HCT116 (cell line): ENCODE measurements around the gene CORO6. TPM values are rescaled to one million over a fixed set of nuclear protein-coding genes. Genes with fewer than 3 reads are reported as not detected.

ENCODE experiments used
- ATAC-seq: fragments of 200-7000 bp; cut with Tn5 transposase; 2 replicates; pipeline ENCODE4 v1.9.1; 2020; ENCODE audit warnings: mild to moderate bottlenecking, moderate library complexity
- BruUV-seq: library from RNA; stranded (reverse); fragments of 400-500 nt; replicated peaks from 2 replicates; lab custom pipeline; 2021; lab: Mats Ljungman, UMichigan
- CTCF ChIA-PET: fragments of 300-600 bp; sonication (Branson Sonifier 250); formaldehyde crosslinking; loops from one replicate; lab custom pipeline; 2021; ENCODE audit warnings: antibody characterized with exemption; lab: Charles Lee
- POLR2A ChIA-PET: fragments of 300-600, 350-600 bp; sonication (Branson Sonifier 250); formaldehyde crosslinking; loops from one replicate; lab custom pipeline; 2021; ENCODE audit warnings: antibody characterized with exemption; lab: Charles Lee
- RAD21 ChIA-PET, 2 experiments: fragments of 300-600 bp; sonication (Branson Sonifier 250); formaldehyde crosslinking; loops; one replicate each; lab custom pipeline; 2023; ENCODE audit warnings: low total read pairs in 2 of 2; ENCODE audit not compliant: uncharacterized antibody in 2 of 2, unreplicated experiment in 2 of 2, low non-redundant PET in 1 of 2; lab: Charles Lee
- DNase-seq: peaks from one replicate; pipeline ENCODE4 v3.0.0-alpha.2; 2010; ENCODE audit warnings: low read depth, low spot score
- H2AFZ ChIP-seq: fragments of 200-600 bp; shearing (Covaris generic), sonication (generic); 2 replicates; pipeline ENCODE4 v1.6.1; 2017; ENCODE audit warnings: low read depth, mixed run types, mixed read lengths, antibody characterized with exemption, low read length; ENCODE audit not compliant: poor library complexity, severe bottlenecking
- H3K27ac ChIP-seq: 2 replicates; pipeline ENCODE4 v1.5.1; 2012; ENCODE audit warnings: low read depth, low read length
- H3K27me3 ChIP-seq: fragments of 200-600 bp; sonication (generic); 2 replicates; pipeline ENCODE4 v1.6.1; 2016; ENCODE audit warnings: mixed run types, low read length, mixed read lengths; ENCODE audit not compliant: insufficient read depth
- H3K36me3 ChIP-seq, 2 experiments: fragments of 200-500 bp in 1 of 2; fragments of 200-600 bp in 1 of 2; sonication (Bioruptor generic) in 1 of 2; sonication (generic) in 1 of 2; 2 replicates each; pipeline versions ENCODE4 v1.5.1 to v1.6.1; 2014 to 2016; ENCODE audit warnings: low read length in 2 of 2, inconsistent platforms in 1 of 2, mixed read lengths in 1 of 2, mixed run types in 1 of 2; ENCODE audit not compliant: insufficient read depth in 2 of 2, control insufficient read depth in 1 of 2
- H3K4me1 ChIP-seq, 2 experiments: fragments of 200-600 bp in 1 of 2; sonication (generic) in 1 of 2; 2 replicates each; pipeline versions ENCODE4 v1.5.1 to v1.6.1; 2012 to 2017; ENCODE audit warnings: low read length in 2 of 2, inconsistent platforms in 1 of 2, mild to moderate bottlenecking in 1 of 2, mixed read lengths in 1 of 2, mixed run types in 1 of 2, moderate library complexity in 1 of 2; ENCODE audit not compliant: insufficient read depth in 2 of 2, control insufficient read depth in 1 of 2
- H3K4me2 ChIP-seq: fragments of 200-600 bp; sonication (generic); 2 replicates; pipeline ENCODE4 v1.6.1; 2017; ENCODE audit warnings: mixed run types, low read length, mixed read lengths
- H3K4me3 ChIP-seq, 2 experiments: fragments of 200-600 bp in 1 of 2; sonication (generic) in 1 of 2; replicated peaks in 1 of 2; 2 replicates each; pipeline ENCODE4 v1.5.1; 2011 to 2016; ENCODE audit warnings: low read length in 2 of 2, control low read depth in 1 of 2, low read depth in 1 of 2, mild to moderate bottlenecking in 1 of 2, mixed read lengths in 1 of 2, mixed run types in 1 of 2
- H3K79me2 ChIP-seq: fragments of 200-600 bp; sonication (generic); 2 replicates; pipeline ENCODE4 v1.6.1; 2017; ENCODE audit warnings: mild to moderate bottlenecking, mixed run types, low read length, moderate library complexity, mixed read lengths; ENCODE audit not compliant: insufficient read depth
- H3K9ac ChIP-seq: fragments of 200-600 bp; sonication (generic); 2 replicates; pipeline ENCODE4 v1.6.1; 2016; ENCODE audit warnings: low read length, mixed read lengths
- H3K9me2 ChIP-seq: fragments of 200-600 bp; sonication (generic), shearing (Covaris generic); 2 replicates; pipeline ENCODE4 v1.6.1; 2017; ENCODE audit warnings: mixed run types, mild to moderate bottlenecking, moderate library complexity; ENCODE audit not compliant: insufficient read depth
- H3K9me3 ChIP-seq, 2 experiments: fragments of 200-500 bp in 1 of 2; fragments of 200-600 bp in 1 of 2; sonication (Bioruptor generic) in 1 of 2; sonication (generic) in 1 of 2; 2 replicates each; pipeline ENCODE4 v1.6.1; 2014 to 2017; ENCODE audit warnings: low read length in 2 of 2, mixed read lengths in 2 of 2, inconsistent platforms in 1 of 2, low read depth in 1 of 2, mild to moderate bottlenecking in 1 of 2, mixed run types in 1 of 2, moderate library complexity in 1 of 2; ENCODE audit not compliant: control insufficient read depth in 1 of 2, insufficient read depth in 1 of 2
- H4K20me1 ChIP-seq: fragments of 200-600 bp; sonication (generic), shearing (Covaris generic); 2 replicates; pipeline ENCODE4 v1.6.1; 2017; ENCODE audit warnings: mixed run types, mild to moderate bottlenecking, moderate library complexity; ENCODE audit not compliant: insufficient read depth
- CBX3 ChIP-seq: IDR thresholded peaks from 2 replicates; pipeline ENCODE4 v1.6.1; 2012; ENCODE audit warnings: low read depth
- CEBPB ChIP-seq: IDR thresholded peaks from 2 replicates; pipeline ENCODE4 v1.6.1; 2012; ENCODE audit warnings: low read depth
- EGR1 ChIP-seq: IDR thresholded peaks from 2 replicates; pipeline ENCODE4 v1.6.1; 2012; ENCODE audit warnings: low read depth
- ELF1 ChIP-seq: IDR thresholded peaks from 2 replicates; pipeline ENCODE4 v1.6.1; 2012; ENCODE audit warnings: low read depth, borderline replicate concordance
- EZH2phosphoT487 ChIP-seq: fragments of 200-600 bp; IDR thresholded peaks from 2 replicates; pipeline ENCODE4 v1.6.1; 2018; ENCODE audit warnings: antibody characterized with exemption, borderline replicate concordance
- FOSL1 ChIP-seq: IDR thresholded peaks from 2 replicates; pipeline ENCODE4 v1.6.1; 2012; ENCODE audit warnings: low read depth
- POLR2A ChIP-seq: IDR thresholded peaks from 2 replicates; pipeline ENCODE4 v1.7.0; 2011; ENCODE audit warnings: borderline replicate concordance; ENCODE audit not compliant: insufficient read depth, insufficient read length; ENCODE audit errors: extremely low read depth
- POLR2AphosphoS5 ChIP-seq: IDR thresholded peaks from 2 replicates; pipeline ENCODE4 v1.6.1; 2011; ENCODE audit warnings: mild to moderate bottlenecking, low read depth, low read length, moderate library complexity
- SIN3A ChIP-seq: IDR thresholded peaks from 2 replicates; pipeline ENCODE4 v1.6.1; 2012; ENCODE audit warnings: low read depth
- SRF ChIP-seq: IDR thresholded peaks from 2 replicates; pipeline ENCODE4 v1.6.1; 2012; ENCODE audit warnings: low read depth
- TCF7L2 ChIP-seq: IDR thresholded peaks from 2 replicates; pipeline ENCODE4 v1.7.0; 2011; ENCODE audit warnings: borderline replicate concordance, inconsistent platforms; ENCODE audit not compliant: insufficient read depth, insufficient read length; ENCODE audit errors: extremely low read depth
- ZFX ChIP-seq: fragments of 450-650 bp; IDR thresholded peaks from 2 replicates; pipeline ENCODE4 v1.6.1; 2017
- intact Hi-C: fragments of 100-400 bp; cut with micrococcal nuclease; formaldehyde crosslinking; loops from 2 replicates; pipeline ENCODE4 v1.10.0; 2022
- total RNA-seq: library from RNA; stranded (reverse); gene quantifications from one replicate; pipeline ENCODE4 v1.2.1, GENCODE V29; 2021; ENCODE audit not compliant: unreplicated experiment
- TF ChIP-seq, protein P1 (sequence below): IDR thresholded peaks from 2 replicates; pipeline ENCODE4 v1.6.1; 2012

CORO6 gene
- total RNA-seq, 1 experiment from 2014 or later = 8.7 TPM

DNA sequence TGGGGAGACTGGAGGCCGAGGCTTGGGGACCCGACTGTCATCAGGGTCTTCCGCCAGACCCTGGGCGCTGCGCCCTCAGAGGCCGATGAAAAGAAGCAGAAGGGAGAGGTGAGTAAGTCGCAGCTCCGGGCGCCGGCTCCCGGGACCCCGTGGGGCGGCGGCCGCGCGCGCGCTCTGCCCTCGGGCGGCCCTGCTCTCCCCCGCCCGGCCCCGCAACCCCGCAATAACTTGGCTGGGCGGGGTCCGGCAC, 55.5 kb downstream of the CORO6 start:
- ATAC-seq (peak; percentile 20), DNase-seq (no peak)
- H3K36me3 ChIP-seq = peaks cover under 1 to 2% of the 10 kb centered on the region in 2 experiments; a peak in 1 of 4 replicates
- H3K27ac ChIP-seq = peak overlapping the region; percentile 82
- H3K27me3 ChIP-seq = no peaks in the 10 kb centered on the region
- no peak for TF ChIP-seq CEBPB
- TF ChIP-seq EGR1 = peak; percentile 15; the same call in 1 of the 2 replicates
- no peak for TF ChIP-seq SIN3A
- peaks cover 10% of the 10 kb centered on the region; the same call in 1 of the 2 replicates for H3K79me2 ChIP-seq
- no TSS peak for BruUV-seq
- no peaks in the 10 kb centered on the region for H3K9me3 ChIP-seq
- RAD21 ChIA-PET = no interaction called here
- H3K4me1 ChIP-seq = peaks cover 13 to 25% of the 10 kb centered on the region in 2 experiments
- H3K4me2 ChIP-seq = peak overlapping the region; percentile 99
- H3K9ac ChIP-seq = peak overlapping the region; percentile 75
- CTCF ChIA-PET = interaction anchor here (1.0 to 3.8 kb wide), 7 partner anchors 16 to 526 kb away, joined by 3 to 30 read pairs (median 4); partner anchors contain the start of gene ANKRD13B
- H2AFZ ChIP-seq = peak overlapping the region; percentile 9
- intact Hi-C loops = no loop called here
- H3K9me2 ChIP-seq = no peaks in the 10 kb centered on the region
- POLR2A ChIA-PET = interaction anchor here (1.0 kb wide), 1 partner anchor 23 kb away, joined by 3 read pairs; no protein-coding TSS in a partner anchor
- no peaks in the 10 kb centered on the region for H4K20me1 ChIP-seq
- peak overlapping the region; percentile 79 to 82 for H3K4me3 ChIP-seq

DNA sequence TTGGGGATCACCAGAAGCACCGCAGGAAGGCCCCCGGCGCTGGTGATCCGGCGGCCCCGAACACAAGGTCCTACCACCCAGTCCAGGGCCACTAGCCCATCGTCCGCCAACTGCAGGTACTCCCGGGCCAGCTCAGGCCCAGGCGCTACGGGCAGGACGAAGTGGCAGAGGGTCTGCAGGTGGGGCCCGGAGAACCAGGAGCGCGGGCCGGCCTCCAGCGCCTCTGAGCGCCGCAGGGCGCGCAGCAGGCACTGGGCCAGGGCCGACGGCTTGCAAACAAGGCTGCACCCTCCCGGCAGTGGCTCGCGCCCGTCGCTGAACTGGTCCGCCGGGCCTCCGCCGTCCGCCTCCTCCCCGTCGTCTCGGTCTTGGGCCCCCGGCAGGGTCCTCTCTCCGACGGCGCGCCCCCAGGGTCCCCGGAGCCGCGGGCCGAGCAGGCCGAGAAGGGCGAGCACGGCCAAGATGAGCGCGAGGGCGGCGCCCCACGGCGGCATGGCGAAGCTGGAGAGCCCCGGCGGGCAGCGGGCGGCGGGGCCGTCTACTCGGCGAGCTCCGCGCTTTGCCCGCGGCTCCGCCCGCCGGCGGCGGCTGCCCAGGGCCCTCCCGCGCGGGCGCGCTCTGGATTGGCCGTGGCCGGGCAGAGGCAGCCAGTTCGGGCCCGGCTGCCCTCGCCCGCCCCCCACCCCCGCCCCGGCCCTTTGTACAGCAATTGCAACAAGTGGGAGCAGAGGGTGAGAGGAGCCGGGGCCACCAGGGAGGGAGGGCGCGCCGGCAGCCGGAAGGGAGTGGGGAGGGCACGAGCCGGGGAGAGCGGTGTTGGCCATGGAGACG, 56.0 kb downstream of the CORO6 start, which contains the start of gene ABHD15:
Gene ABHD15, minus strand, starts transcription at position 565 of the 831 bp plus-strand sequence. Its CDS starts 71 bp downstream, at position 494.
- no peaks in the 10 kb centered on the region for H4K20me1 ChIP-seq
- H3K9me3 ChIP-seq = no peaks in the 10 kb centered on the region
- DNase-seq (peak; percentile 19), ATAC-seq (peak; percentile 62)
- no peaks in the 10 kb centered on the region for H3K27me3 ChIP-seq
- H3K9ac ChIP-seq = peak within 1 kb of the TSS; percentile 75
- peaks cover 10% of the 10 kb centered on the region; the same call in 1 of the 2 replicates for H3K79me2 ChIP-seq
- H3K4me1 ChIP-seq = peaks cover 13 to 25% of the 10 kb centered on the region in 2 experiments
- peak within 1 kb of the TSS; percentile 79 to 82 for H3K4me3 ChIP-seq
- intact Hi-C loops = no loop called here
- no TSS peak for BruUV-seq
- POLR2A ChIA-PET = interaction anchor here (1.0 kb wide), 1 partner anchor 24 kb away, joined by 3 read pairs; no protein-coding TSS in a partner anchor
- CTCF ChIA-PET = interaction anchor here (1.0 to 3.8 kb wide), 6 partner anchors 11 to 442 kb away, joined by 3 to 30 read pairs (median 4); partner anchors contain the start of gene ANKRD13B
- H2AFZ ChIP-seq = peak within 1 kb of the TSS; percentile 88
- RAD21 ChIA-PET = interaction anchor here (1.1 to 1.3 kb wide), 4 partner anchors 25 to 442 kb away, joined by 3 to 5 read pairs (median 3); no protein-coding TSS in a partner anchor
- H3K4me2 ChIP-seq = peak within 1 kb of the TSS; percentile 99
- no peaks in the 10 kb centered on the region for H3K9me2 ChIP-seq
- H3K36me3 ChIP-seq = peaks cover 3 to 4% of the 10 kb centered on the region in 2 experiments; a peak in 1 of 4 replicates
- peak within 1 kb of the TSS; percentile 82 for H3K27ac ChIP-seq
- TF ChIP-seq SRF (no peak), SIN3A (peak; percentile 40; the same call in 1 of the 2 replicates), EGR1 (0 out of 2 replicates have a peak, but pooled peaks have one; percentile 12), CEBPB (no peak), FOSL1 (no peak), ZFX (peak; percentile 86), CBX3 (no peak), EZH2phosphoT487 (no peak), POLR2A (peak; percentile 43), POLR2AphosphoS5 (peak; percentile 22; the same call in 1 of the 2 replicates), TCF7L2 (no peak), ELF1 (no peak)
- TF ChIP-seq, protein P1, sequence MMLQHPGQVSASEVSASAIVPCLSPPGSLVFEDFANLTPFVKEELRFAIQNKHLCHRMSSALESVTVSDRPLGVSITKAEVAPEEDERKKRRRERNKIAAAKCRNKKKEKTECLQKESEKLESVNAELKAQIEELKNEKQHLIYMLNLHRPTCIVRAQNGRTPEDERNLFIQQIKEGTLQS = no peak
